Limb (tissue), 2 donors: ENCODE data around the gene RACK1.

ENCODE experiments used
- DNase-seq, 2 donors: peaks; one replicate each; pipeline ENCODE4 v3.0.0-alpha.2; 2016; ENCODE audit errors: extremely low spot score in 2 of 2

Gene RACK1

DNA sequence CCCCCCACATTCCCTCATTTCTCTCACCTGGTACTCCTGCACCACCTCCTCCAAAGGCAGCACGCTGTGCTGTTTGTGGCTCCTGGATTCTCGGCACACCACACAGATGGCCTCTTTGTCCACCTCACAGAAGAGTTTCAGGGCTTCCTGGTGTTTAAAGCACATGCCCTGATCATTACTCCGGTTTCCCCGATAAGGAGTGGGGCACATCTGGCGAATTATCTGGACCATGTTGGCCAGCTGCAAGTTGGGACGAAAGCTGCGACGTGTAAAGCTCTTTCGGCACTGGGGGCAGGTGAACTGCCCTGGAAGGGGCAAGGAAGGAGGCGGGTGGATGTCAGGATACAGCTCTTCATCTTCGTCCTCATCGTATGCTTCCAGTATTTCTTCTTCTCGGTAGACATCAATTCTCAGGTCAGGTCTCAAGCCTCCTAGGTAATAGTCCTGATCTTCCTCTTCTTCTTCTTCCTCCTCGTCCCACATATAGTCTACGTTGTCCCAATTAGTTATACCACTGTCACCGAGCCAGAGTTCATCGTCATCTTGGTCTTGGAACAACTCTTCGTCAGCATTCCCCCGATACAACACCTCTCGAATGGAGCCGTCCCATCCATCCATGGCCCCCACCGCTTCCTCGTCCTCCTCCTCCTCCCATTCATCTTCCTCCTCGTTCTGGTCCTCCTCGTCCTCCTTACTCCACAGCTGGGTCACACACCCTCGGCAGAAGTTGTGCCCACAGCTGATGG lies 16.4 kb upstream of the RACK1 start:
- DNase-seq = no peak

DNA sequence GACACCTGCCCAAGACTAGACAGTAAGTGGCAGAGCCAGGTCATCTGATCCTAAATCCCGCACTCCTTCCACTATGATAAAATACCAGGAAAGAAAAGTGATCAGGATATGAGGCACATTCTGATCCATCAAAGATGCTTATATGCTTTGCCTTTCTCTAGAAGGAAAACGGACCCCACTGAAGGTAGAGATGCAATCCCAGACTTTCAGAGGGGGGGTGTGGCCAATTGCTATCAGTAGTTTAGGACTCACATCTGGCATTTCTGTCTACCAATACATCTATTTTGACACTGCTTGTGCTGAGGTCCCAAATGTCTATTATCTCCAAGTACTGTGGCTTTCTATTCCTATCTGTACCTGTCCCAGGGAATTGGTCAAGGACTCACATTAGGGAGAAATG lies 15.6 kb upstream of the RACK1 start:
- no peak for DNase-seq

DNA sequence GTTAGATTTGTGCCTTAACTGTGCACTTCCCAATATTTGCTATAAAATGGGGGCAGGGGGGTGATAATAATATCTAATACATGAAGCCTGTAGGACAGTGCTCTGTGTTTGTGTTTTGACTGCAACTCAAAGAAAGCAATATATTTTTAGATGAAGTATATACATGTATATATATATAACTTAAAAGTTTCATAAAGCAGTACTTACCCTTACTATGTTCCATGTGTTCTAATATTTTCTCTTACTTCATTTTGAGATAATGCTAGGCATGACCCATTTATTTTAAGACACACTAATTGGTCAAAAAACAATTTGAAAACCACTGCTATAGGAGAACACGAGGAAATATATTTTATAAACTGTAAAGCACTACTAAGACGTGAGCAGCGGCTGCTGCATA lies 14.9 kb upstream of the RACK1 start:
- no peak for DNase-seq

DNA sequence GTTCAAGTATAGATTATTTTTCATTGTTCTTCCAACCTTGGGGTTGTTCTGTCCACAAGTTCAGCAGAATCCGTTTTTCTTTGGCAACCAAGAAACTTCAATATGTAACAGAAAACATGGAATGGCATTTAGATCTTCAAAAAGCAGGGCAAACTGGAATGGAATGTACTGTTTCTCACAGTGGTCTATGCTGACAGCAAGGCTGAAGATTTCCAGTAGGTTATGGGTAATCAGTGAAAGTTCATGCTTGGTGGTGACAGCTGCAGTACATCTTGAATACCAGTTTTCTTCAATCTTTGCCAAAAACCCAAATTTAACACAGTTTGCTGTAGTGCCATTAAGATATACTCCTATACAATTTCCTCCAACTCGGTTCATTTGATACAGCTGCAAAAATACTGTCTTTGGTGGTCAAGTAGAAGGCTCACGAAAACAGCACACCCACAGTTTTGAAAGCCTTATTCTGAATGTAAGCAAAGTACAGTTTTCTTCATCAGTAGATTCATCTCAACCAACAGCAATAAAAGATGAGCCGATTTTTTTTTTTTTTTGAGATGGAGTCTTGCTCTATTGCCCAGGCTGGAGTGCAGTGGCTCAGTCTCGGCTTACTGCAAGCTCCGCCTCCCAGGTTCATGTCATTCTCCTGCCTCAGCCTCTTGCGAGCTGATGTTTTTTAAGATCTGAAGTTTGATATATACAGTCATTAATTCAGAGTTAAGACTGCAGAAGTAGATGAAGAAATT lies 12.3 kb upstream of the RACK1 start:
- no peak for DNase-seq

DNA sequence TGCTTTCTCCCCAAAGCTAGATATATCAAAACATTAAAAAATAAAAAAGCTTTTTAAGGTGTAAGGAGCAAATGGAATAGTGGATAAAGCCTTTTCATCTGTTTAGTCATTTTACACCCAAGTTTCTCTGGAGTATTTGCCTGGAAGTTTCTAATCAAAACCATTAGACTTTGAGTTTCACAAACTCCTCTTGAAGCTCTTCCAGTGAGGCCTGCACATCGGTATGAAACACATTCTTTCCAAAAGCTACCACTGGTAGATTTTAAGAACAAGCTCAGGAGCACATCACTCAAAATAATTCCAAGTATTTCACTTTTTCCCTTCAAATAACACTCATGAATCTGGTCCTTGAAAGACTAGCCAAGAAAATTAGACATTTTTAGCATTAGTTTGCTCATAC lies 11.6 kb upstream of the RACK1 start:
- DNase-seq = no peak

DNA sequence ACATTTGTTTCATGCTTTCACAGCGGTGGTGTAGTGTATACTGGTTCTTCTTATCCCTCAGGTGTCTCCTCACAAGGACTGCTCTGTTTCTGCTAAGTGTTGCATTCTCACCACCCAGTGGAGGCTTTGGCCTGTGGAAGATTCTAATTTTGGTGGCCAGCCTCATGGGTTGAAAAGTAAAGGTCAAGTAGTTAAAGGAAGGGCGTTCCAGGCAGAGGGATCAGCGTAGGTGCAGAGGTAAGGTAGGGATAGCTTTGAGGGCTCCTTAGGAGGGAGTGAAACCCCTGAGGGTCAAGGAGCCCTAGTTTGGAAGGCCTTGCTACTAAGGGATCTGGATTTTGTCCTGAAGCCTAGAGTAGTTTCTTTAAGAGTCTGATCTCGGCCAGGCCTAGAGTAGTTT lies 4.6 kb upstream of the RACK1 start:
- DNase-seq = no peak

DNA sequence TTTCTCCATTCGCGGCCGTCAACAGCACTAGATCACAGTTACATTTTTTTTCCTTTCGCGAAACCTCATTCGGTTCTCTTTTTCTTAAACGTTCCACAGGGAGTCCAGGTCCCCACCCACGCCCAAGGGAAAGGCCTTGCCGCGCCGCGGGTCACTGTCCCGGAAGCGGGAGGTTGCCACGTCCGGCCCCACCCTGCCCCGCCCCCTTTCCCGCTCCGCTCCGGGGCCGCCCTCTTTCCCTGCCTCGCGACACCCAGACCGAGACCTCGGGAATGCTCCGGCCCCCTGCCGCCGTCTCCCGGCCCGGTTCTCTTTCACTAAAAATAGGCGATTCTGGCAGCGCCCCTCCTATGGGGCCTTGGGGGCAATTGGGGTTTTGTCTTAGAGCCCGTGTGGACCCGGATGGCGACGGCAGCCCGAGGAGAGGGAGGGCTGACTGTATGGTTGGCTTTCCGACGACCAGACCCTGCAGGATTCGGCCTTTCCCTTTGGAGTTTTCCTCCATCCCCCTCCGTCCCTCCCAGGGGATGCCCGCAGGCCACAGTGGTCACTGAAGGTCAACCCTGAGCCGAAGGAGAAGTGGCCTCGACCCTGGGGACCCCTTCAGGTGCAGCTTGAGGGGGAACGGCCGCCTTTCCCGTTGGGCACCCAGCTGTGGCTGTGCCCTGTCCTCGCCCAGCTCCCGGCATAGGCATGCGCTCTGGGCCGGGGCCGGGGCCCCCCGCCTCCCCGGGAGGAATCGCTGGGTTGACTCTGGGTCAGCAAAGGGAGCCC lies 2.8 kb upstream of the RACK1 start:
- peak; percentile 85 to 93 for DNase-seq

DNA sequence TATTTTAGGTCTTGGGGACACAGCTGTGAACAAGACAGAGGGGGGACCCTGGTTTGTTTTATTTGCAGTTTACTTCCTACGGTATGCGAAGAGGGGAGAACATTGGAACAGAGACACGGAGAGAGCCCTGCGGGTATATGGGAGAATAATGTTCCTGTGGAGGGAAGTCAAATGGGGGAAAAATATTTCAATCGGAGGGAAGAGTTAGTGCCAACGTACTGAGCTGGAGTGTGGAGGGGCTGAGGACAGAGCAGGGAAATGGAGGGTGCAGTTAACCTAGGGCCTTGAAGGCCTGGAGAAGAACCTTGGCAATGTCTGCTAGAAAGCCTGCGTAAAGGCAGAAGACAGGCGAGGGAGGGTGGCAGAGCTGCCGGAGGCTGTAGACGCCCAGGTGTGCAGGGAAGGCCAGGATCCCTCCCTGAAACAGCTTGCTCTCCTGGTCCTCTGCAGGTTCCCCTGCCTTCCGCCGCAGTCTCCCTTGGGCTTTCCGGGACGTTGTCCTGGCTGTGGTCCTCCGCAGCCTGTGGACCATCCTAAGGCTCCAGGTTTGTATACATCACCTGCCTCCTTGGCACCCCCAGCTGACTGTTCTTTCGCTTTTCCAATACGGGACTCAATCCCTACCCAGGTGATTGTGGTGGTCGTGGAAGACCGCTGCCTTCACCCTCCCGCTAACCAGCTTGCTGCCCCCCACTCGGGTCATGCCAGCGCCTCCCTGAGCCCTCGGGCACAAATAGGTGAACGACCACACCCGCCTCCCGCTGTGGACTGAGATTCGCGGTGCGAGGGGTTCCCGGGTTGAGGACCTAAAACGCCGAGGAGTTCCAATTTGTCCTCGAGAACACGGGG lies 1.9 kb upstream of the RACK1 start:
- no peak for DNase-seq

DNA sequence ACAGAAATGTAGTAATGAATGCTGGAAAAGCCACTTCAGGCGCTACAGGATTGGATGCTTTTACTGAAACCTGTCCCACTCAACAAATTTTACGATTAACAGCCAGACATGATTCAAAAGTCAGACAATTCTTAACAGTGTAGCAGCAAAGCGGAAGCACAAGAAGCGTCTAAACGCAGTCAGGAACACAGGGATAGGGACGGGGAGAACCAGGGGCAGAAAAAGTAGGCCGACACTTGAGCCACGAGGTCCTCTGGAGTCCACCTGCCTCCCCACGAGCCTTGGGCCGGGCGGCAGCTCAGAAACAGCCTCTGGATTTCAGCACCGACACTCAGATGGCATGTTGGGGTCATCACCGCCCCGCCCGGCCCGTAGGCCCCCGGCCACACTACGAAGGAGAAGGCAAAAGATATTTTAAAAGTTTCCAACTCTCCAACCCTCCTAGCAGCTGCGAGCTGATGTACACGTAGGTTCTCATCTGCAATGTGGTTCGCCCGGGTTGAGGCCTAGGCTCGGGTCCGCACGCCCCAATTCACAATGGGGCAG lies 615 bp downstream of the RACK1 start:
- DNase-seq = peak in 1 of 2 donors; percentile 54

DNA sequence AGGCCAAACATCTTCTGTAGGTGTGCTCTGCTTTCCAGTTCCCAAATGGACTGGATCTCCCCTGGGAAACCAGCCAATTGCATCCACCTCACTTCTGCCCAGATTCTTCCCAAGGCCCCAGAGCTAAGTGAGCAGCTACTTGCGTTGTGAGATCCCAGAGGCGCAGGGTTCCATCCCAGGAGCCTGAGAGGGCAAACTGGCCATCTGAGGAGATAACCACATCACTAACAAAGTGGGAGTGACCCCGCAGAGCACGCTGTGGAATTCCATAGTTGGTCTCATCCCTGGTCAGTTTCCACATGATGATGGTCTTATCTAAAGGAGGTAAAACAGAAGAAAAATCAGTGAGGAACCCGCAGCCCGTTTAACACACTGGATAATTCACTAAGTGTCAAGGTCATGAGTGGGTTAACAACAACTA lies 1.7 kb downstream of the RACK1 start:
- DNase-seq = no peak

DNA sequence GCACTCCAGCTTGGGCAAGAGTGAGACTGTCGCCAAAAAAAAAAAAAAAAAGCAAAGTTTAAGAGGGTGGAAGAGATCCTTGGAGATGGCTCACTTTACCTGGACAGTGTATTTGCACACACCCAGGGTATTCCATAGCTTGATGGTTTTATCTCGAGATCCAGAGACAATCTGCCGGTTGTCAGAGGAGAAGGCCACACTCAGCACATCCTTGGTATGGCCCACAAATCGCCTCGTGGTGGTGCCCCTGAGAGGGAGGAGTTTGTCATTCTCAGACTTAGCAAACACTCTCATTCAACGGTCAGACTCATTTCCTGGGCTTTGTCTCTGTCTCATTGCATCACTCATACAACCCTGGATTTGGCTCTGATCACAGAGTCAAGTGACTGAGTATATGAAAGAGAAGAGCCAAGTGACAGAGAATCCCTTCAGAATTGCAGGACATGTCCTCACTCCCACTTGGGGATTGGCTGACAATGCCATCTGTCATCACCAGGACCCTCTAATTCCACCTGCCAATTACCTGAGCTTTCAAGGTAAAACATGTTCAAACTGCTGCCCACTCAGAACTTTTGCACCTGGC lies 2.2 kb downstream of the RACK1 start:
- no peak for DNase-seq

DNA sequence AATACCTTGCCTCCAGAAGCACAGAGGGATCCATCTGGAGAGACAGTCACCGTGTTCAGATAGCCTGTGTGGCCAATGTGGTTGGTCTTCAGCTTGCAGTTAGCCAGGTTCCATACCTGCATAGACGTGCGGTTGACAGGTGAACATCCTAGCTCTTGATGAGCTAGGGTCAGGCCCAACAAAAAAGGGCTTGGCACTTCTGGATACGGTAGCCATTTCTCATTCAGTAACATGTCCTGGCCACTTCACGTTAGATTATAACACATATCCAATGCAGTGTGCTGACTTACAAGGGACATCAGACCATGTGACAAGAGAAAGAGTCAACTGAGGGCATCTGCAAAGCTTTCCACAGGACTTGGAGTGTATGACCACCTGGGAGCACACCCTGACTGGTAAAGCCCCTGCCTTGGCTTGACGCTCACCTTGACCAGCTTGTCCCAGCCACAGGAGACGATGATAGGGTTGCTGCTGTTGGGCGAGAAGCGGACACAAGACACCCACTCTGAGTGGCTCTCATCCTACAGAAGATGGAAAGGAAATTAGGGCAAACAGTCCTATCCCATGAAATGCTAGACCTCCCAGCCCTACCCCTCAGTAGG lies 4.5 kb downstream of the RACK1 start:
- no peak for DNase-seq

DNA sequence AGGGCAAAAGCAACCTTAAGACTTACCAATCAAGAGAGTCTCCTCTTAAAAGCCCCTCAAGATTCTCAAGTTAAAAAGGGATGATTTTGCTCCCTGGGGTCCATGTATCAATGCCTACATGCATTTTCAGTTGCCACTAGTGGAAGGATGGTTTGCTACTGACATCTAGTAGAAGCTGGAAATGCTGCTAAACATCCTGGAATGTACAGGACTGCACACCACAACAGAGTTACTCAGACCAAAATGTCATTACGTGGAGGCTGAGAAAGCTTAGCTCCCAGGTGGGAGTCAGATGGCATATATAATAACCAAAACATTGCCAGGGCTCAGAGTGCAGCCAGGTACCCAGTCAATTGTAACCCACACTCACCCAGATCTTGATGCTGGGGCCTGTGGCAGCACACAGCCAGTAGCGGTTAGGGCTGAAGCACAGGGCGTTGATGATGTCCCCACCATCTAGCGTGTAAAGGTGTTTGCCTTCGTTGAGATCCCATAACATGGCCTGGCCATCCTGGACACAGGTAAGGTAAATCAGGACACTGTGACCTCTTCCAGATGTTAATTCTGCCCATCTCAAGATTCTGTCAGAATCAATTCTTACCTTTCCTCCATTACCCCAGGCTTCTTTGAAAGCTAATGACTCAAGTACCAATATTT lies 5.8 kb downstream of the RACK1 start:
- DNase-seq = no peak

DNA sequence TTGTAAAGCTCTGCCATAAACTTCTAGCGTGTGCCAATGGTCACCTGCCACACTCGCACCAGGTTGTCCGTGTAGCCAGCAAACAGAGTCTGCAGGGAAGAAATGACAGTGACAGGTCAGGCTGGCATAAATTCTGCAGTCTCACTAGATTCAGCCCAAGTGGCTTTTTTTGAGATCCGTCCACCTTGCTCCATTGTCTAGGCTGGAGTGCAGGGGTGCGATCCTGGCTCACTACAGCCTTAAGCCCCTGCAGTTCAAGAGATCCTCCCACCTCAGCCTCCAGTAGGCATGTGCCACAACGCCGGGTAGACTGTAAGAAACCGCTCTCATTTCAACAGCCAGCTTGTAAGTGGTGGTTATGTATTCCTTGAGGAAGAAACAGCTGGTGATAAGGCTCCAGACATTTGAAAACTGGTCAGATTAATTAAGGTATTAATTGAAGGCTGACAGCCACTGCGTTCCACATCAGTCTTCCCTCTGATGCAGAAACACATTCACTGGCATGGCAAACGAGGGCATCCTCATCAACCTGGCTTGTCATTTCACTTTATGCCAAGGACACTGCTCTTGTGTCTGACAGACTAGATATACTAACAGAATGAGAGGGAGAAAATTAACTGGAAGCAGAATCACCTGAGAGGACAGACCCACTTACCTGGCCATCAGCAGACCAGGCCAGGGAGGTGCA lies 6.6 kb downstream of the RACK1 start:
- no peak for DNase-seq

DNA sequence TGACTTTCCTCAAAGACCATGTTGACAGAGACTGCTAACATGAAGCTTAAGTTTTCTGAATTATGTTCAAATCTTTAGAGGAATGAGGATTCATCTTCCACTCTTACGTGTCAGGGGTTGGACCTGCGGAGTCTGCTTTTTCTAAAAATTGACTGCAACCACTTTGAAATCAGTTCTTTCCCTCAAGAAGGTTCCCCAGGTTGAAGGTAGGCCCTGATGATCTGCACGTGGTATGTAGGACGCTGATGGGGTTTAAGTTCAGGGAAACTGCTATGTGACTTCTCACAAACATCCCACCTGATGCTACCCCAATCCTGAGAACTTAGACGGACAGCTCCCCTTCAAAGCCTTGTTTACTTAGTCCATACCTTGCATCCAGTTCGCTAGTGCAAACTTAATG lies 7.2 kb downstream of the RACK1 start:
- no peak for DNase-seq

DNA sequence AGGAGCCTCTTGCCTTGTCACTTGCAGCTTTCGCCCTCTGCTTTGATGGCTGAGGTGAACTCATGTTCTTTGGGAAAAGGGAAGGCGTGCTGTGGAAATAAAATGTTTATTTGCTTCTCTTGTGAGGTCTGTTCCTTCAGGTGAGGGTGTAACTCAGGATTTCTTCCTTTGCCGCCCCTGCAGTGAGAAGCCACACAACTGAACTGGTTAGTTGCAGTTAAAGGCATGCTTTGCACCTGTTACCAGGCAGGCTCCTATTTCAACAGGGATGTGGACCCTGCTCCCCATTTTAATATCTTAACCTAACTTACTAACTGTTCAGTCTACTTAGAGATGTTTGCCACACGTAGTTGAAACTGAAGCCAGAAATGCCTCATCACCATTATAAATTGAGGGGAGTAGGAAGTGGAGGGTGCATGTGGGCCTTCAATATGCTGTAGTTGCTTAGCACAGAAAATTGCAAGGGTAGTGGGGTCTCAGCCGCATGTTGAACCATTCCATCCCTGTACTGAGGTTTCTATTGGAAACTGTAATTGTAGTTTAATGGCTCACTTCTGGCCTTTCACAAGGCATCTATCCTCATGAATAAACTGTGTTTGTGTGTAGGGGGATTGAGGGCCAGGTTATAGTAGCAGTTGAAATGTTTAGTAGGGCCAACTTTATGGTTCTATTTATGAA lies 7.9 kb downstream of the RACK1 start:
- no peak for DNase-seq

DNA sequence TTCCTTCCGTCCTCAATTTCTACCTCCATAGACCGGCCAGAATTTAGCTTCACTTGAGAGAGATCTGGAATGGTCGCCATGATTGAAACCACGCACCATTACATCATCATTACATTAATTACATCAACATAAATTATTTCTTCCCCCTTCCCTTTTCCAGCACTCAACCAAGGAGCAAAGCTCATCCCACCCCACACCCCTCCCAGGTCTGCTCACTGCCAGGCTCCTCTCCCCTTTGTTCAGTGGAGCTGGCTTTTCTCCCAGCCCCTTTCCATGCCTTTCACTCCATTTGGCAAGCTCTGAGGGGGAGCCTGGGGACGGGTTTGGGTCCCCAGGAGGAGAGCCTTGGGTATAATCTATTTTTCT lies 8.4 kb downstream of the RACK1 start:
- DNase-seq = no peak

DNA sequence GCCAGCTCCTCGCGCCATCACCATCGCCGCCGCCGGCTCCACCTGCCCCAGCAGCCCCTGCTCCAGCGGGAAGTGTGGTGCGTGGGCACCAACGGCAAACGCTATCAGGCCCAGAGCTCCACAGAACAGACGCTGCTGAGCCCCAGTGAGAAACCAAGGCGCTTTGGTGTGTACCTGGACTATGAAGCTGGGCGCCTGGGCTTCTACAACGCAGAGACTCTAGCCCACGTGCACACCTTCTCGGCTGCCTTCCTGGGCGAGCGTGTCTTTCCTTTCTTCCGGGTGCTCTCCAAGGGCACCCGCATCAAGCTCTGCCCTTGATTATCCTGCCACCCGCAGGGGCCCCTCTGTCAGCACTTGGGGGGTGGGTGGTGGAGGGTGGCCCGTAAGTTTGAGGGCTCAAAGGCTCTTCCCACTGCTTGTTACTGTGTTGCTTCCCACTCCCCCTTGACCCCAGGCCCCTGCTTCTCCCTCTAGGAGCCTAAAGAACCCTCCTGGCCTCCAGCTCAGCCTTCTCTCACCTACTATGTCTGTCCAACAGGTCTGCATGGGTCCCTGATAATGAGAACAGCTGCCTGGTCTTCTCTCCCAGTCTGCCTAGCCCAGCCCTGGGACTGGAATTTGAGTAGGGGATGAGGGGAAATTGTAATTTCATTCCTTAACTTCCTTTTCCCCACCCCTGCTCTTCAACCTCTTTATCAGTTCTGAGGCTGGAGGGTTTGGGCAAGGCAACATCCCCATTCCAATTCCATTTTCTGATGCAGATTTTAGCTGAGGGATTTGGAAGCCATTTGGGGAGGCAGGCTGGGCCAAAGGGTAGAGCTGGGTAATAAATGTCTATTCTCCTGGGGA lies 9.0 kb downstream of the RACK1 start:
- DNase-seq = no peak
